Activated T-helper 9 cell treated with anti-CD3 and anti-CD28 coated beads, Interleukin-2, amount 50 U/mL, for 16 hours (primary cell): ENCODE measurements around the gene SGIP1.
"Not testable (repeated sequence)": the region's sequence is repeated elsewhere in the genome, so short reads cannot be mapped to it uniquely, and the experiment has no call there.

ENCODE experiments used
- DNase-seq: peaks from one replicate; pipeline ENCODE4 v3.0.0-alpha.2; 2020; ENCODE audit warnings: low read depth

SGIP1 gene

GRCh38 chr1:66731170-66731865 lies 197.4 kb downstream of the SGIP1 start:
- no peak for DNase-seq

GRCh38 chr1:66732407-66733166 lies 198.6 kb downstream of the SGIP1 start:
- DNase-seq = no peak

GRCh38 chr1:66733348-66734017 lies 199.5 kb downstream of the SGIP1 start:
- no peak for DNase-seq

DNA sequence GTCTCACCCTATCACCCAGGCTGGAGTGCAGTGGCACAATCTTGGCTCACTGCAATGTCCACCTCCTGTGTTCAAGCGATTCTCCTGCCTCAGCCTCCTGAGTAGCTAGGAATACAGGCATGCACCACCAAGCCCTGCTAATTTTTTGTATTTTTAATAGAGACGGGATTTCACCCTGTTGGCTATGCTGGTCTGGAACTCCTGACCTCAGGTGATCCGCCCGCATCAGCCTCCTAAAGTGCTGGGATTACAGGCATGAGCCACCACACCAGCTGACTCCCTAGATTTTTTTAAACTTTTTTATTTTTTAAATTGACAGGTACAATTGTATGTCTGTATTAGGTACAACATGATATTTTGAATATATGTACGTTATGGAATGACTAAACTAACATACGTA lies 200.6 kb downstream of the SGIP1 start:
- not testable (repeated sequence) for DNase-seq

- DNase-seq = no peak
Measured at GRCh38 chr1:66737836-66738235, 203.9 kb downstream of the SGIP1 start.

- DNase-seq = no peak
Measured at GRCh38 chr1:66739401-66740157, 205.6 kb downstream of the SGIP1 start.

- no peak for DNase-seq
Measured at GRCh38 chr1:66745451-66745850, 211.5 kb downstream of the SGIP1 start.

DNA sequence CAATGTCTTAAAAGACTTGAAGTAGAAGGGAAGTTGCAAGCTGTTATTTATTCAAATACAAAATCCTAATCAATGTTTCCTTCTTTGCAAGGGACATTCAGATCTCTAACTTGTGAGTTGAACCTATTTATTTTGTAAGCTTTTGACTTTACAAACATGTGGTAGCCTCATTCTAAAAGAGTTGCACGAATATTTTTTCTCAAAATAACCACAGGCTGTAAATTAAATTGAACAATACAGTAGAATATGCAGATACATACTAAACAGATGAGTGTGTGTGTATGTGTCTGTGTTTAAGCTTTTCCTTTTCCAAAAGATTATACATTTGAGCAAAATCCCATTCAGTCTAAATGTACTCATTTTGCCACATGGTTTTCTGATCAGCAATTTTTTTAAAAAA lies 213.5 kb downstream of the SGIP1 start:
- DNase-seq = no peak

DNA sequence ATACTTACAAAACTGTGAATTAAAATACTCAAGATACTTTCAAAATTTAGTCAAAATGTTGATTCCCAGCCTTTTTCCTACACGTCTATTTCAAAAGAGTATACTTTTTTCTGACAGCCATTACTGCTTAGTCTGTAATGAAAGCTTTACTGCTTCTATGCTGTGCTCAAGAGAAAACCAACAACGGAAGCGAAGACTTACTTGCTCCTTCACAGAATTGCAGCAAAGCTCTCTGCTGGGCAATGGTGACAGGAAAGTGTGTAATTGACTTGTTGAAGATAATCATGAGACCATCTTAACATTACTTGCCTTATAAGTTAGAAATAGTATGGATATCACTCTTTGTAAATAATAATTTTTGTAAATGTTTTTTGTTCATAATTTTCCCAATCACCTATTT lies 216.6 kb downstream of the SGIP1 start:
- no peak for DNase-seq

DNA sequence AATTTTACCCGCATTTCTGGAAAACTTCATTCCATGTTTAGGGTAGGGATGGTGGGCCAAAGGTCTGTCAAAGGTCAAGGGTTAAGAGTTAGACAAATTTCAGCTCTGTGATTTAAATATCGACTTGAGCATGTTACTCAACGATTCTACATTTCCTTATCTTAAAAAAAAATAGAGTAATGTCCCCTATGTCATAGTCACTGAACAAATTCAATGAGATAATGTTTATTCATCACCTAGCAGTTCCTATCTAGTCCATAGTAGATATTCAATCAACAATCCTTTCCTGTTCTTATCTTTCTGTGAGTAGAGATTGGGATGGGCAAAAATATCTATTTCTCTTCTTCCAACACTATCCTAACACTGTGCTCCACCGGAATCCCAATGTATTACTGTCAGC lies 217.2 kb downstream of the SGIP1 start:
- DNase-seq = no peak

- no peak for DNase-seq
Measured at GRCh38 chr1:66752000-66752592, 218.1 kb downstream of the SGIP1 start, which contains the start of gene DYNLT5. TSS of gene DYNLT5 (plus strand) at chr1:66752459. CDS start at chr1:66754659, 2,200 bp downstream.

DNA sequence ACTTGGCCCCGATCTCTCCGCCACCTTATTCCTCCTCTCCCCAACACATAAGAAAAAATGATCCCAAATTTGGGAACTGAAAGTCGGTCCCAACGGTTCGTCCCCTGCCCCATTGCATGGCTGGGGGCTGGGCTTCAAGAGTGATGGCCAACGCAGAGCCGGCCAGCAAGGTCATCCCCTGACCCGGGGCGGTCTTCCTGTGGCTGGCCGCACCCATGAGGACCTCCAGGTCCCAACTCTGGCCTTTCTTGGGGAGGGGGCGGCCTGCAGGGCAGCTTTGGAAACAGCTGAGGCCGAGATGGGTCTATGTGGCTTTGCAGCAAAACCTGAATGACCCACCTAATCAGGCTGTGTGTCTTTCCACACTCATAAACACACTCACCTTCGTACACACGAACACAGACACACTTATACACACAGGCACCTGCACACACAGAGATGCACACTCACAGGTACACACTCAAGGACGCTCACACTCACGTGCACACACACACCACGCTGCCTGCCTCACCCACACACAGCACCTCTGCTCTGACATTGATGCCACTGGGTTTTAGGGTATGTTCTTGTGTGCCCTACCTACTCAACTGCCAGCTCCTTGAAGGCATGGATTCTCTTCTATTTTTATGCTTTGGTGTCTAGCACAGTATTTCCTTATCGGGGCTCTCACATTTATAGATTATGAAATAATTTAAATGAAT lies 218.9 kb downstream of the SGIP1 start:
- no peak for DNase-seq

- DNase-seq = no peak
Measured at GRCh38 chr1:66757722-66758240, 223.8 kb downstream of the SGIP1 start.

- DNase-seq = no peak
Measured at GRCh38 chr1:66758241-66758755, 224.3 kb downstream of the SGIP1 start.

- no peak for DNase-seq
Measured at GRCh38 chr1:66760506-66760905, 226.6 kb downstream of the SGIP1 start.

GRCh38 chr1:66761221-66761620 lies 227.3 kb downstream of the SGIP1 start:
- no peak for DNase-seq

DNA sequence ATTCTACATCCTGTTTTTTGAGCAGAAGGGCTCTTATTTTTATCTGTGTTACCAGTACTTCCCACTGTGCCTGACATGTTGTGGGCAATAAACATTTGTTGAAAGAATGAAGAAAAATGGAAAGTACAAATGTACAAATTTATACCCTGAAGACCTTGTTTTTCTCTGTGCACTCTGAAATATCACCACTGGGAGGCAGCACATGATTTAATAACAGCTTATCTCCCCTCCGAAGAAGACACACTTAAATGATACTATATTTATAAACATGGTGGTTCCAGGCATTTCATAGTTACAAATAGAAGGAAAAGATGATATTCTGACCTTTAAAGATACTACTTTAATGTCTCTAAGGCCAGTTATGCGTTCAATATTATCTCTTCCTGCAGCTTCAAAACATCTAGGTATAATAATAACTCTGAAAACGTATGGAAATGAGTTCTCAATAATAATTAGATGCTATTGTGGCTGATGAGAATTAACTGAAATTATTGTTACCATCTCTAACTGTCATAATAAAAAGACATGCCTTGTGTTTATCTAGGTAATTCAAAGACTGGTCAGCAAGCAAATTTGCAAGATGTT lies 231.1 kb downstream of the SGIP1 start:
- no peak for DNase-seq

DNA sequence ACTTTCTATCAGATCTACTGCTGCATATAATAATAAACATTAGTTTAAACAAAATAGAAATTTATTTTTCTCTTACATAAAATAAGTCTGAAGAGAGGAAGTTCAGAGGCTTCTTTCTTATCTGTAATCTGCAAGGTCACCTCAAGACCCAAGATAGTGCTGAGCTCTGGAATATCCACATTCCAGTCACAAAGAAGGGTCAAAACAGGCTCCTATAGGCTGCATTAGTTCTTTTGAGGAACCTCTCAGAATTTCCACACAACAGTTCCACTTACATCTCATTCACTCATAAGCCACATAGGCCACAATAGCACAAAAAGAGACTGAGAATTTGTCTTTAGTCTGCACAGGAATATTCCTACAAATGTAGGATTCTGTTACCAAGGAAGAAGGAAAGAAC lies 233.7 kb downstream of the SGIP1 start:
- DNase-seq = no peak

DNA sequence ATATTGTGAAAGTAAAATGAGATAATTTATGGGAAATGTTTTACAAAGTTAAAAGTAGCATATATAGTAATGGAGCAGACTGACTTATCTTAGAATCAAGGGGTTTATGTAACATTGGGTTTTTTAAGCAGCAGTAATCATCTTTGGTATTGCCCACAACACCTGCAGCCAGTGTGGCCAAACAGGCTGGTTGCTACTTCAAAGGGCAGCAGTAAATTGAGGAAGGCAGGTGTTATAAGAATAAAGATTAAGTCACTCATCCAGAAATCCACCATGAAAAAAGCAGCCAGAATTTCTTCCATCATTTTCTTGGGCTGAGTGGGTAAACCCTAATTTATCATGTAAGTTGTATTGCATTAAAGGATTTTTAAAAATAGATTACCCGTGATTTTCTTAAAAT lies 235.0 kb downstream of the SGIP1 start:
- no peak for DNase-seq

DNA sequence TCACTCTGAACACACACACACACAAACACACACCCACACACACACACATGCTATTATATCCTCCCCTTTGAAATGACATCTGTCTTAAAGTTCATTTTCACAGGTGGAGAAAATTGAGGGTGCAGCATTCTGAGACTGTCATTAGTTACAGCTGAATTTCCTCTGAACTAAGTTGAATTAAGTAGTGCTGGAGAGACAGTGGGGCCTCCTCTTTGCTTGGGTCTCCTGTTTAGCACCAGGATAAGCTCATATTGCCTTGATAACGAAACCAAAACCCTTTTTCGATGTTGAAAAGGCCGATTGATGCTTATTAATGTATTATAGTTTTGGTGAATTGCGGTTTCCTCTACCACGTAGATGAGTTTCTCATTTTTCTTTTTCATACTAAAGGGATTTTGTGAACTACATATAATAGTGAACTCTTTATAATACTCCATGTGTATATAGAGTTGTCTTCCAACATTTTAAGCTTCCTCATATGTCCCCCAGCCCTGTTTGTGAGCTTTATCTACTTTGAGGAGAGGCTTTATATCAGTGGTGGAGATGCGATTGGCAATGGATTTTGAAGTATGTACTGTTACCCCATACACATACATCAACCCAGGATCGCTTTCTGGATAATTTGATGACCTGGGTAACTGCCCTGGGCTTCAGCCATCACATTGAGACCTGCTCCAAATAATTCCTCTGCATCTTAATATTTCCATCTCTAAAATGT lies 235.7 kb downstream of the SGIP1 start:
- no peak for DNase-seq
